ENCODE measurements around the gene TP53BP1. TPM values are rescaled to one million over a fixed set of nuclear protein-coding genes. Genes with fewer than 3 reads are reported as not detected.
"Not testable (repeated sequence)": the region's sequence is repeated elsewhere in the genome, so short reads cannot be mapped to it uniquely, and the experiment has no call there.

TP53BP1 gene, protein sequence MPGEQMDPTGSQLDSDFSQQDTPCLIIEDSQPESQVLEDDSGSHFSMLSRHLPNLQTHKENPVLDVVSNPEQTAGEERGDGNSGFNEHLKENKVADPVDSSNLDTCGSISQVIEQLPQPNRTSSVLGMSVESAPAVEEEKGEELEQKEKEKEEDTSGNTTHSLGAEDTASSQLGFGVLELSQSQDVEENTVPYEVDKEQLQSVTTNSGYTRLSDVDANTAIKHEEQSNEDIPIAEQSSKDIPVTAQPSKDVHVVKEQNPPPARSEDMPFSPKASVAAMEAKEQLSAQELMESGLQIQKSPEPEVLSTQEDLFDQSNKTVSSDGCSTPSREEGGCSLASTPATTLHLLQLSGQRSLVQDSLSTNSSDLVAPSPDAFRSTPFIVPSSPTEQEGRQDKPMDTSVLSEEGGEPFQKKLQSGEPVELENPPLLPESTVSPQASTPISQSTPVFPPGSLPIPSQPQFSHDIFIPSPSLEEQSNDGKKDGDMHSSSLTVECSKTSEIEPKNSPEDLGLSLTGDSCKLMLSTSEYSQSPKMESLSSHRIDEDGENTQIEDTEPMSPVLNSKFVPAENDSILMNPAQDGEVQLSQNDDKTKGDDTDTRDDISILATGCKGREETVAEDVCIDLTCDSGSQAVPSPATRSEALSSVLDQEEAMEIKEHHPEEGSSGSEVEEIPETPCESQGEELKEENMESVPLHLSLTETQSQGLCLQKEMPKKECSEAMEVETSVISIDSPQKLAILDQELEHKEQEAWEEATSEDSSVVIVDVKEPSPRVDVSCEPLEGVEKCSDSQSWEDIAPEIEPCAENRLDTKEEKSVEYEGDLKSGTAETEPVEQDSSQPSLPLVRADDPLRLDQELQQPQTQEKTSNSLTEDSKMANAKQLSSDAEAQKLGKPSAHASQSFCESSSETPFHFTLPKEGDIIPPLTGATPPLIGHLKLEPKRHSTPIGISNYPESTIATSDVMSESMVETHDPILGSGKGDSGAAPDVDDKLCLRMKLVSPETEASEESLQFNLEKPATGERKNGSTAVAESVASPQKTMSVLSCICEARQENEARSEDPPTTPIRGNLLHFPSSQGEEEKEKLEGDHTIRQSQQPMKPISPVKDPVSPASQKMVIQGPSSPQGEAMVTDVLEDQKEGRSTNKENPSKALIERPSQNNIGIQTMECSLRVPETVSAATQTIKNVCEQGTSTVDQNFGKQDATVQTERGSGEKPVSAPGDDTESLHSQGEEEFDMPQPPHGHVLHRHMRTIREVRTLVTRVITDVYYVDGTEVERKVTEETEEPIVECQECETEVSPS (N-terminal part only)
- total RNA-seq: 121 and 138 TPM in 2 replicates
- long read RNA-seq, partial matches to known transcripts: 177 of 201 reads
- long read RNA-seq, other reads (novel, unspliced or antisense): 23 of 201 reads

GRCh38 chr15:43492673-43493601 is at the start of gene TP53BP1:
TSS of gene TP53BP1 (minus strand) at chr15:43493156. CDS start at chr15:43493043, 113 bp downstream.
- peaks cover 25% of the 10 kb centered on the region for H3K4me1 Mint-ChIP-seq (ENCODE audit: low read depth)
- no peaks in the 10 kb centered on the region for H3K27me3 Mint-ChIP-seq
- peak; percentile 89 for DNase-seq (ENCODE audit: low spot score, unreplicated experiment)
- TF ChIP-seq CTCF (IDR thresholded peaks at IDR 0.05; ENCODE audit: unreplicated experiment): no peak
- H3K4me3 Mint-ChIP-seq (ENCODE audit: low read depth): peak within 1 kb of the TSS; percentile 100
- H3K27ac Mint-ChIP-seq: peak within 1 kb of the TSS; percentile 99
- peaks cover 21% of the 10 kb centered on the region for H3K36me3 Mint-ChIP-seq (ENCODE audit: insufficient read depth)
- no peaks in the 10 kb centered on the region for H3K9me3 Mint-ChIP-seq (ENCODE audit: low read depth)

- Mint-ChIP-seq H3K27me3 (no peaks in the 10 kb centered on the region), H3K4me1 (ENCODE audit: low read depth) (no peaks in the 10 kb centered on the region), H3K4me3 (ENCODE audit: low read depth) (no peak overlapping the region), H3K9me3 (ENCODE audit: low read depth) (no peaks in the 10 kb centered on the region), H3K27ac (no peak overlapping the region), H3K36me3 (ENCODE audit: insufficient read depth) (peaks cover 6% of the 10 kb centered on the region)
- no peak for TF ChIP-seq CTCF (IDR thresholded peaks at IDR 0.05; ENCODE audit: unreplicated experiment)
- no peak for DNase-seq (ENCODE audit: low spot score, unreplicated experiment)
Observed at GRCh38 chr15:43541785-43542184, 48.8 kb upstream of the TP53BP1 start.

GRCh38 chr15:43538091-43538490 is 45.1 kb upstream of the TP53BP1 start:
- no peaks in the 10 kb centered on the region for H3K9me3 Mint-ChIP-seq (ENCODE audit: low read depth)
- H3K27ac Mint-ChIP-seq: no peak overlapping the region
- no peaks in the 10 kb centered on the region for H3K27me3 Mint-ChIP-seq
- no peak for TF ChIP-seq CTCF (IDR thresholded peaks at IDR 0.05; ENCODE audit: unreplicated experiment)
- H3K4me1 Mint-ChIP-seq (ENCODE audit: low read depth): no peaks in the 10 kb centered on the region
- H3K36me3 Mint-ChIP-seq (ENCODE audit: insufficient read depth): peaks cover 3% of the 10 kb centered on the region
- DNase-seq (ENCODE audit: low spot score, unreplicated experiment): no peak
- no peak overlapping the region for H3K4me3 Mint-ChIP-seq (ENCODE audit: low read depth)

- TF ChIP-seq CTCF (IDR thresholded peaks at IDR 0.05; ENCODE audit: unreplicated experiment): no peak
- Mint-ChIP-seq H3K9me3 (ENCODE audit: low read depth) (no peaks in the 10 kb centered on the region), H3K27me3 (no peaks in the 10 kb centered on the region), H3K27ac (no peak overlapping the region), H3K4me1 (ENCODE audit: low read depth) (no peaks in the 10 kb centered on the region), H3K4me3 (ENCODE audit: low read depth) (no peak overlapping the region), H3K36me3 (ENCODE audit: insufficient read depth) (no peaks in the 10 kb centered on the region)
- no peak for DNase-seq (ENCODE audit: low spot score, unreplicated experiment)
Observed at GRCh38 chr15:43534897-43535296, 41.9 kb upstream of the TP53BP1 start.

GRCh38 chr15:43532826-43533225 is 39.9 kb upstream of the TP53BP1 start:
- H3K9me3 Mint-ChIP-seq (ENCODE audit: low read depth); H3K36me3 Mint-ChIP-seq (ENCODE audit: insufficient read depth); H3K27ac Mint-ChIP-seq; DNase-seq (ENCODE audit: low spot score, unreplicated experiment); H3K4me1 Mint-ChIP-seq (ENCODE audit: low read depth); H3K27me3 Mint-ChIP-seq; H3K4me3 Mint-ChIP-seq (ENCODE audit: low read depth): not testable (repeated sequence)
